GM23248 (cell line): Measurements from ENCODE around the gene WFDC8. TPM values are rescaled to one million over a fixed set of nuclear protein-coding genes. Genes with fewer than 3 reads are reported as not detected.

ENCODE experiments used
- DNase-seq: peaks from one replicate; pipeline ENCODE4 v3.0.0-alpha.2; 2015
- H2AFZ ChIP-seq: fragments of 200-600 bp; sonication (generic); 2 replicates; pipeline ENCODE4 v1.6.1; 2016; ENCODE audit warnings: antibody characterized with exemption
- H3F3A ChIP-seq: fragments of 200-600 bp; sonication (generic); 2 replicates; pipeline ENCODE4 v1.6.1; 2016; ENCODE audit warnings: mild to moderate bottlenecking, antibody characterized with exemption, mixed run types; ENCODE audit not compliant: insufficient read depth
- H3K27ac ChIP-seq: fragments of 200-600 bp; sonication (generic); 2 replicates; pipeline ENCODE4 v1.5.1; 2016; ENCODE audit warnings: mild to moderate bottlenecking
- H3K27me3 ChIP-seq: fragments of 200-600 bp; sonication (generic); replicated peaks from 2 replicates; pipeline ENCODE4 v1.6.1; 2016; ENCODE audit warnings: mild to moderate bottlenecking; ENCODE audit not compliant: insufficient read depth
- H3K36me3 ChIP-seq: fragments of 200-600 bp; sonication (generic); 2 replicates; pipeline ENCODE4 v1.6.1; 2016; ENCODE audit warnings: low read depth, mild to moderate bottlenecking
- H3K4me1 ChIP-seq: fragments of 200-600 bp; sonication (generic); 2 replicates; pipeline ENCODE4 v1.6.1; 2016; ENCODE audit warnings: mild to moderate bottlenecking; ENCODE audit not compliant: insufficient read depth
- H3K4me2 ChIP-seq: fragments of 200-600 bp; sonication (generic); one replicate; pipeline ENCODE4 v1.6.1; 2016; ENCODE audit warnings: mild to moderate bottlenecking; ENCODE audit not compliant: unreplicated experiment
- H3K4me3 ChIP-seq: fragments of 200-600 bp; sonication (generic); 2 replicates; pipeline ENCODE4 v1.5.1; 2016; ENCODE audit warnings: mild to moderate bottlenecking
- H3K79me2 ChIP-seq: fragments of 200-600 bp; sonication (generic); 2 replicates; pipeline ENCODE4 v1.6.1; 2016; ENCODE audit warnings: mild to moderate bottlenecking; ENCODE audit not compliant: insufficient read depth
- H3K9ac ChIP-seq: fragments of 200-600 bp; sonication (generic); 2 replicates; pipeline ENCODE4 v1.6.1; 2016; ENCODE audit warnings: mild to moderate bottlenecking
- H3K9me2 ChIP-seq: fragments of 200-600 bp; sonication (generic); 2 replicates; pipeline ENCODE4 v1.6.1; 2016; ENCODE audit warnings: mixed run types, mild to moderate bottlenecking, moderate library complexity; ENCODE audit not compliant: insufficient read depth
- H3K9me3 ChIP-seq: fragments of 200-600 bp; sonication (generic); one replicate; pipeline ENCODE4 v1.6.1; 2017; ENCODE audit warnings: low read depth
- H4K20me1 ChIP-seq: fragments of 200-600 bp; sonication (generic); 2 replicates; pipeline ENCODE4 v1.6.0; 2016; ENCODE audit not compliant: insufficient read depth
- EZH2 ChIP-seq: fragments of 200-600 bp; sonication (generic); IDR thresholded peaks from 2 replicates; pipeline ENCODE4 v1.6.1; 2018; ENCODE audit warnings: antibody characterized with exemption, mild to moderate bottlenecking; ENCODE audit not compliant: insufficient read depth, poor library complexity, severe bottlenecking
- EZH2phosphoT487 ChIP-seq: fragments of 200-600 bp; sonication (generic); IDR thresholded peaks from 2 replicates; pipeline ENCODE4 v1.6.1; 2018; ENCODE audit warnings: antibody characterized with exemption, moderate library complexity, mild to moderate bottlenecking, low read depth; ENCODE audit not compliant: insufficient read depth
- WGBS, 2 experiments: methylation state at CpG; one replicate each; pipeline ENCODE4 v1.1.6; 2015 to 2017; ENCODE audit warnings: low lambda C conversion rate in 2 of 2, low coverage in 1 of 2; ENCODE audit errors: missing lambda C conversion rate in 2 of 2; 5-methylcytosine and 5-hydroxymethylcytosine counted together
- in situ Hi-C: fragments of 300-500 bp; cut with MboI; formaldehyde crosslinking; loops from 2 replicates; pipeline ENCODE4 v1.15.0; 2020
- polyA plus RNA-seq: library from polyadenylated mRNA; unstranded; fragments of >200 nt; fragmentation: Nextera tagmentation; extraction: Ambion mirVana; gene quantifications from 2 replicates; pipeline ENCODE4 v1.2.1, GENCODE V29; 2016
- total RNA-seq: library from RNA; depleted of rRNA; stranded (reverse); fragments of >200 nt; shearing (Covaris generic); gene quantifications from 2 replicates; pipeline ENCODE4 v1.2.3, GENCODE V29; 2014; rRNA removed

Gene WFDC8
- total RNA-seq (not detected in 2 replicates), polyA plus RNA-seq (not detected in 2 replicates)

DNA sequence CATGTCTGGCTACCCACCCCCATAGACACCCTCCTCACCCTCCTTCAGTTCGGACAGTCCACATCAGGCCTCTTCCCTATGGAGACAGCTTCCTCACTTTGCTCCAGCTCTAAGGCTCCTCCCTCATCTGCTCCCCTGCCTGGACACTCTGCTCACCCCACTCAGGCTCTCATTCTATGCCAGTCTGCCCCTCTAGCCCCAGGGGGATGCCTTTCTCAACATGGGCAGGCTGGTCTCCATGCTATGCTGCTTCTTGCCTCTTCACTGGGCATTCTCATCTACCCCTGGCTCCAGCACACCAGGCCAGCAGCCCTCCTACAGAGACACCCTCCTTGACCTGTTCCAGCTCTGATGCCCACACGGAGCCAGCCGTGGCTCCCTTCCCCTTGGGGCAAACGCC, at the start of gene WFDC8:
Gene WFDC8 (minus strand): TSS at position 101 of the 400 bp plus-strand sequence. CDS start 37 bp downstream, at position 64.
- Histone ChIP-seq H3K79me2 (no peaks in the 10 kb centered on the region), H3K27me3 (0 out of 2 replicates have a peak, but pooled peaks cover 17% of the 10 kb centered on the region), H3K27ac (no peak within 1 kb of the TSS), H3K9me2 (no peaks in the 10 kb centered on the region), H3K9me3 (no peaks in the 10 kb centered on the region), H3F3A (no peaks in the 10 kb centered on the region), H3K4me3 (no peak within 1 kb of the TSS), H3K36me3 (no peaks in the 10 kb centered on the region), H2AFZ (no peak within 1 kb of the TSS), H3K9ac (no peak within 1 kb of the TSS), H3K4me2 (no peak within 1 kb of the TSS), H3K4me1 (peaks cover 7% of the 10 kb centered on the region), H4K20me1 (no peaks in the 10 kb centered on the region)
- DNase-seq, result no peak
- 38 to 42% methylated on average over 4 of the region's 4 CpGs for WGBS, 2 experiments
- no peak for TF ChIP-seq EZH2phosphoT487
- TF ChIP-seq EZH2, result no peak
- in situ Hi-C loops, result no loop called here

DNA sequence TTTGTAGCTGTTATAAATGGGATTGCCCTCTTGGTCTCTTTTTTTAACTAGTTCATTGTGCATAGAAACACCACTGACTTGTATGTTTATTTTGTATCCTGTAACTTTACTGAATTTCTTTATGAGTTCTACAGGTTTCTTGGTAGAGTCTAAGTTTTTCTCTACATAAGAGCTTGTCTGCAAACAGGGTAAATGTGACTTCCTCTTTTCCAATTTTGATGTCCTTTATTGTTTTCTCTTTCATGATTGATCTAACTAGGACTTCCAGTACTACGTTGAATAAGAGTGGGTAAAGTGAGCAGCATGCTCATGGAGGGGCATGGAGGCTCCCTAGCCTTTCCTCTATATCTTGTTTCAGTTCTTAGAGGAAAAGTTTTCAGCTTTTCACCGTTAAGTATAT, 47.5 kb upstream of the WFDC8 start:
- H3K4me3 ChIP-seq, result no peak overlapping the region
- H3K9ac ChIP-seq, result no peak overlapping the region
- H3K36me3 ChIP-seq, result no peaks in the 10 kb centered on the region
- DNase-seq, result no peak
- H3K9me2 ChIP-seq, result peaks cover 2% of the 10 kb centered on the region; the same call in 1 of the 2 replicates
- no peak for TF ChIP-seq EZH2
- TF ChIP-seq EZH2phosphoT487, result no peak
- H3K79me2 ChIP-seq, result no peaks in the 10 kb centered on the region
- 22 to 26% methylated on average over 2 of the region's 2 CpGs for WGBS, 2 experiments
- in situ Hi-C loops, result no loop called here
- no peaks in the 10 kb centered on the region for H3F3A ChIP-seq
- no peak overlapping the region for H3K4me2 ChIP-seq
- peaks cover 11% of the 10 kb centered on the region for H3K4me1 ChIP-seq
- no peaks in the 10 kb centered on the region for H4K20me1 ChIP-seq
- no peaks in the 10 kb centered on the region for H3K9me3 ChIP-seq
- H3K27me3 ChIP-seq, result no peaks in the 10 kb centered on the region
- H2AFZ ChIP-seq, result no peak overlapping the region
- H3K27ac ChIP-seq, result no peak overlapping the region

DNA sequence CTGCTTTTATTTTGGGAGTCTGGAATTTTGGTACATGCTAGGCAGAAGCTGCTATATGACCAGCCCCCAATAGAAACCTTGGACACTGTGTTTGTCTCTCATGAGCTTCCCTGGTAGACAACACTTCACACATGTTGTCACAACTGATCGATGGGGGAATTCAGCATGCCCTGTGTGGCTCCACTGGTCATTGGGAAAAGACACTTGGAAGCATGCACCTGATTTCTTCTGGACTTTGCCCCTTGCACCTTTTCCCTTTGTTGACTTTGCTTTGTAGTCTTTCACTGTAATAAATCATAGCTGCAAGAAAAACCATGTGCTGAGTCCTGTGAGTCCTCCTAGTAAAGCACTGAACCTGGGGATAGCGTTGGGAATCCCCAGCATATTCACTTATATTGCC, 42.5 kb upstream of the WFDC8 start:
- no peaks in the 10 kb centered on the region for H3F3A ChIP-seq
- H3K9ac ChIP-seq, result no peak overlapping the region
- H3K9me3 ChIP-seq, result no peaks in the 10 kb centered on the region
- H3K36me3 ChIP-seq, result no peaks in the 10 kb centered on the region
- 41 to 45% methylated on average over 2 of the region's 2 CpGs for WGBS, 2 experiments
- H3K4me1 ChIP-seq, result no peaks in the 10 kb centered on the region
- TF ChIP-seq EZH2phosphoT487 (no peak), EZH2 (no peak)
- in situ Hi-C loops, result no loop called here
- H3K4me3 ChIP-seq, result no peak overlapping the region
- H3K9me2 ChIP-seq, result peaks cover 2% of the 10 kb centered on the region; the same call in 1 of the 2 replicates
- no peaks in the 10 kb centered on the region for H3K27me3 ChIP-seq
- no peak for DNase-seq
- no peak overlapping the region for H3K4me2 ChIP-seq
- H4K20me1 ChIP-seq, result no peaks in the 10 kb centered on the region
- no peak overlapping the region for H2AFZ ChIP-seq
- no peak overlapping the region for H3K27ac ChIP-seq
- no peaks in the 10 kb centered on the region for H3K79me2 ChIP-seq

DNA sequence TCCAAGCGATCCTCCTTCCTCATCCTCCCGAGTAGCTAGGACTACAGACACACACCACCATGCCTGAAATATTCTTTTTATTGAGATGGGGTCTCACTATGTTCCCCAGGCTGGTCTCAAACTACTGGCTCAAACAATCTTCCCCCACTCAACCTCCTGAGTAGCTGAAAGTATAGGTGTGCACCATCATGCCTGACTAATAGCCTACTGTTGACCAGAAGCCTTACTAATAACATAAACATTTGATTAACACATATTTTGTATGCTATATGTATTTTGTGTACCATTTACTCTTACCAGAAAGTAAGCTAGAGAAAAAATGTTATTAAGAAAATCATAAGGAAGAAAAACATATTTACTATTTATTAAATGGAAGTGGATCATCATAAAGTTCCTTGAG, 38.5 kb upstream of the WFDC8 start:
- in situ Hi-C loops, result no loop called here
- H3K9me2 ChIP-seq, result no peaks in the 10 kb centered on the region
- no peaks in the 10 kb centered on the region for H3K9me3 ChIP-seq
- H3K27ac ChIP-seq, result no peak overlapping the region
- 76 to 88% methylated on average over 2 of the region's 2 CpGs for WGBS, 2 experiments
- no peaks in the 10 kb centered on the region for H4K20me1 ChIP-seq
- no peaks in the 10 kb centered on the region for H3K4me1 ChIP-seq
- H3K9ac ChIP-seq, result no peak overlapping the region
- no peaks in the 10 kb centered on the region for H3K36me3 ChIP-seq
- H3K4me2 ChIP-seq, result no peak overlapping the region
- no peaks in the 10 kb centered on the region for H3K27me3 ChIP-seq
- H3K4me3 ChIP-seq, result no peak overlapping the region
- DNase-seq, result no peak
- H3F3A ChIP-seq, result no peaks in the 10 kb centered on the region
- no peak overlapping the region for H2AFZ ChIP-seq
- no peak for TF ChIP-seq EZH2phosphoT487
- no peak for TF ChIP-seq EZH2
- H3K79me2 ChIP-seq, result no peaks in the 10 kb centered on the region

DNA sequence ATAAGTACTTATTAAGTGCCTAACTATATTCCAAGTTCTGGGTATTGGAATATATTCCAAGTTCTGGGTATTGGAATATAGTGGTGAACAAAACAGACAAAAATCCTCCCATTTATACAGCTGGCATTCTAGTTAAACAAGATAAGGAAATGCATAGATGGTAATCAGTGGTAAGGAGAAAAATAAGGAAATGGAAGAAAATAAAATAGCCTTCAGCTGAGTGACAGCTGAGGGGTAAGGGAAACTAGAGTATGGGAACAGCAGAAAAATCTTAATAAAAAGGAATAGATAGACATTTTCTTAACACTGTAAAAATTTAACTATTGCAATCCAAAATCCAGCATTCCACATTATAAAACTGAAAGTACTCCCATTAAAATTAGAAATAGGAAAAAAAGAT, 33.2 kb upstream of the WFDC8 start:
- H3K9me2 ChIP-seq, result no peaks in the 10 kb centered on the region
- no peak overlapping the region for H2AFZ ChIP-seq
- TF ChIP-seq EZH2, result no peak
- TF ChIP-seq EZH2phosphoT487, result no peak
- H3K9me3 ChIP-seq, result no peaks in the 10 kb centered on the region
- no peak for DNase-seq
- in situ Hi-C loops, result no loop called here
- H3K9ac ChIP-seq, result no peak overlapping the region
- H3K4me1 ChIP-seq, result peaks cover 19% of the 10 kb centered on the region
- no peak overlapping the region for H3K4me2 ChIP-seq
- H3F3A ChIP-seq, result peaks cover 22% of the 10 kb centered on the region
- no peak overlapping the region for H3K4me3 ChIP-seq
- H3K27me3 ChIP-seq, result no peaks in the 10 kb centered on the region
- H3K27ac ChIP-seq, result no peak overlapping the region
- no peaks in the 10 kb centered on the region for H3K79me2 ChIP-seq
- no peaks in the 10 kb centered on the region for H3K36me3 ChIP-seq
- H4K20me1 ChIP-seq, result no peaks in the 10 kb centered on the region
